Measurements from ENCODE around the gene TRDN. TPM values are rescaled to one million over a fixed set of nuclear protein-coding genes. Genes with fewer than 3 reads are reported as not detected.
"Not testable (repeated sequence)": the region's sequence is repeated elsewhere in the genome, so short reads cannot be mapped to it uniquely, and the experiment has no call there.

The TRDN gene
- total RNA-seq, 1 donor from 2014 or later, result not detected

GRCh38 chr6:123323452-123324329 lies 313.1 kb downstream of the TRDN start:
- intact Hi-C loops (cut with micrococcal nuclease), result no loop called here
- no peaks in the 10 kb centered on the region for H3K36me3 Mint-ChIP-seq (ENCODE audit: low read depth)
- H3K27me3 Mint-ChIP-seq (ENCODE audit: low read depth), result no peaks in the 10 kb centered on the region
- H3K9me3 Mint-ChIP-seq, result no peaks in the 10 kb centered on the region
- H3K4me3 Mint-ChIP-seq (ENCODE audit: low read depth), result no peak overlapping the region
- no peak for DNase-seq (ENCODE audit: low spot score)
- H3K4me1 Mint-ChIP-seq (ENCODE audit: low read depth), result no peaks in the 10 kb centered on the region
- H3K27ac Mint-ChIP-seq, result no peak overlapping the region

- Mint-ChIP-seq H3K27me3 (ENCODE audit: low read depth) (no peaks in the 10 kb centered on the region), H3K36me3 (ENCODE audit: low read depth) (no peaks in the 10 kb centered on the region), H3K4me1 (ENCODE audit: low read depth) (no peaks in the 10 kb centered on the region), H3K9me3 (no peaks in the 10 kb centered on the region), H3K4me3 (ENCODE audit: low read depth) (no peak overlapping the region), H3K27ac (no peak overlapping the region)
- intact Hi-C loops (cut with micrococcal nuclease), result no loop called here
- no peak for DNase-seq (ENCODE audit: low spot score)
These were observed 315.7 kb downstream of the TRDN start for GRCh38 chr6:123321020-123321419.

GRCh38 chr6:123316733-123317323 lies 319.9 kb downstream of the TRDN start:
- Mint-ChIP-seq H3K27ac (no peak overlapping the region), H3K4me3 (ENCODE audit: low read depth) (no peak overlapping the region), H3K36me3 (ENCODE audit: low read depth) (no peaks in the 10 kb centered on the region), H3K27me3 (ENCODE audit: low read depth) (no peaks in the 10 kb centered on the region), H3K9me3 (no peaks in the 10 kb centered on the region), H3K4me1 (ENCODE audit: low read depth) (no peaks in the 10 kb centered on the region)
- intact Hi-C loops (cut with micrococcal nuclease), result loop anchor here (2.0 kb wide), 2 partner anchors 448 to 586 kb away; no protein-coding TSS in a partner anchor
- DNase-seq (ENCODE audit: low spot score), result no peak

GRCh38 chr6:123314459-123314858 lies 322.3 kb downstream of the TRDN start:
- H3K4me3 Mint-ChIP-seq (ENCODE audit: low read depth); DNase-seq (ENCODE audit: low spot score); H3K4me1 Mint-ChIP-seq (ENCODE audit: low read depth); H3K36me3 Mint-ChIP-seq (ENCODE audit: low read depth); H3K27ac Mint-ChIP-seq; H3K9me3 Mint-ChIP-seq; H3K27me3 Mint-ChIP-seq (ENCODE audit: low read depth); intact Hi-C loops (cut with micrococcal nuclease): not testable (repeated sequence)

- Mint-ChIP-seq H3K36me3 (ENCODE audit: low read depth) (no peaks in the 10 kb centered on the region), H3K27me3 (ENCODE audit: low read depth) (no peaks in the 10 kb centered on the region), H3K27ac (no peak overlapping the region), H3K4me3 (ENCODE audit: low read depth) (no peak overlapping the region), H3K4me1 (ENCODE audit: low read depth) (no peaks in the 10 kb centered on the region), H3K9me3 (no peaks in the 10 kb centered on the region)
- intact Hi-C loops (cut with micrococcal nuclease), result no loop called here
- no peak for DNase-seq (ENCODE audit: low spot score)
These were observed 327.6 kb downstream of the TRDN start for GRCh38 chr6:123309130-123309529.

- H3K4me1 Mint-ChIP-seq (ENCODE audit: low read depth), result no peaks in the 10 kb centered on the region
- no peaks in the 10 kb centered on the region for H3K27me3 Mint-ChIP-seq (ENCODE audit: low read depth)
- no peak overlapping the region for H3K4me3 Mint-ChIP-seq (ENCODE audit: low read depth)
- intact Hi-C loops (cut with micrococcal nuclease), result no loop called here
- H3K9me3 Mint-ChIP-seq, result no peaks in the 10 kb centered on the region
- DNase-seq (ENCODE audit: low spot score), result no peak
- H3K27ac Mint-ChIP-seq, result no peak overlapping the region
- H3K36me3 Mint-ChIP-seq (ENCODE audit: low read depth), result no peaks in the 10 kb centered on the region
These were observed 330.4 kb downstream of the TRDN start for GRCh38 chr6:123306334-123306733.

- H3K4me3 Mint-ChIP-seq (ENCODE audit: low read depth), result no peak overlapping the region
- intact Hi-C loops (cut with micrococcal nuclease), result no loop called here
- no peak for DNase-seq (ENCODE audit: low spot score)
- no peaks in the 10 kb centered on the region for H3K36me3 Mint-ChIP-seq (ENCODE audit: low read depth)
- no peaks in the 10 kb centered on the region for H3K9me3 Mint-ChIP-seq
- H3K27me3 Mint-ChIP-seq (ENCODE audit: low read depth), result no peaks in the 10 kb centered on the region
- no peak overlapping the region for H3K27ac Mint-ChIP-seq
- H3K4me1 Mint-ChIP-seq (ENCODE audit: low read depth), result no peaks in the 10 kb centered on the region
These were observed 341.1 kb downstream of the TRDN start for GRCh38 chr6:123295672-123296071.

GRCh38 chr6:123295181-123295580 lies 341.6 kb downstream of the TRDN start:
- intact Hi-C loops (cut with micrococcal nuclease), result no loop called here
- H3K36me3 Mint-ChIP-seq (ENCODE audit: low read depth), result no peaks in the 10 kb centered on the region

GRCh38 chr6:123288649-123289048 lies 348.1 kb downstream of the TRDN start:
- H3K4me1 Mint-ChIP-seq (ENCODE audit: low read depth), result no peaks in the 10 kb centered on the region
- DNase-seq (ENCODE audit: low spot score), result no peak
- no peak overlapping the region for H3K4me3 Mint-ChIP-seq (ENCODE audit: low read depth)
- H3K27ac Mint-ChIP-seq, result no peak overlapping the region
- H3K36me3 Mint-ChIP-seq (ENCODE audit: low read depth), result no peaks in the 10 kb centered on the region
- no peaks in the 10 kb centered on the region for H3K27me3 Mint-ChIP-seq (ENCODE audit: low read depth)
- intact Hi-C loops (cut with micrococcal nuclease), result no loop called here
- H3K9me3 Mint-ChIP-seq, result peaks cover 4% of the 10 kb centered on the region

More at GRCh38 chr6:123295181-123295580, 341.6 kb downstream of the TRDN start:
- H3K27me3 Mint-ChIP-seq (ENCODE audit: low read depth), result no peaks in the 10 kb centered on the region
- no peaks in the 10 kb centered on the region for H3K9me3 Mint-ChIP-seq
- H3K27ac Mint-ChIP-seq, result no peak overlapping the region
- no peaks in the 10 kb centered on the region for H3K4me1 Mint-ChIP-seq (ENCODE audit: low read depth)
- DNase-seq (ENCODE audit: low spot score), result no peak
- no peak overlapping the region for H3K4me3 Mint-ChIP-seq (ENCODE audit: low read depth)

GRCh38 chr6:123276546-123276980 lies 360.2 kb downstream of the TRDN start:
- intact Hi-C loops (cut with micrococcal nuclease), result no loop called here
- H3K36me3 Mint-ChIP-seq (ENCODE audit: low read depth), result no peaks in the 10 kb centered on the region
- no peaks in the 10 kb centered on the region for H3K27me3 Mint-ChIP-seq (ENCODE audit: low read depth)
- H3K4me1 Mint-ChIP-seq (ENCODE audit: low read depth), result no peaks in the 10 kb centered on the region
- no peak overlapping the region for H3K27ac Mint-ChIP-seq
- H3K4me3 Mint-ChIP-seq (ENCODE audit: low read depth), result no peak overlapping the region
- no peak for DNase-seq (ENCODE audit: low spot score)
- no peaks in the 10 kb centered on the region for H3K9me3 Mint-ChIP-seq

- H3K4me1 Mint-ChIP-seq (ENCODE audit: low read depth), result no peaks in the 10 kb centered on the region
- intact Hi-C loops (cut with micrococcal nuclease), result no loop called here
- no peak overlapping the region for H3K4me3 Mint-ChIP-seq (ENCODE audit: low read depth)
- H3K9me3 Mint-ChIP-seq, result no peaks in the 10 kb centered on the region
- no peaks in the 10 kb centered on the region for H3K36me3 Mint-ChIP-seq (ENCODE audit: low read depth)
- H3K27me3 Mint-ChIP-seq (ENCODE audit: low read depth), result no peaks in the 10 kb centered on the region
- no peak overlapping the region for H3K27ac Mint-ChIP-seq
- no peak for DNase-seq (ENCODE audit: low spot score)
These were observed 372.8 kb downstream of the TRDN start for GRCh38 chr6:123263981-123264380.

- no peak for DNase-seq (ENCODE audit: low spot score)
- Mint-ChIP-seq H3K4me1 (ENCODE audit: low read depth) (no peaks in the 10 kb centered on the region), H3K9me3 (peaks cover 13% of the 10 kb centered on the region), H3K36me3 (ENCODE audit: low read depth) (no peaks in the 10 kb centered on the region), H3K27ac (no peak overlapping the region), H3K27me3 (ENCODE audit: low read depth) (no peaks in the 10 kb centered on the region), H3K4me3 (ENCODE audit: low read depth) (no peak overlapping the region)
- intact Hi-C loops (cut with micrococcal nuclease), result no loop called here
These were observed 396.1 kb downstream of the TRDN start for GRCh38 chr6:123240626-123241025.

- Mint-ChIP-seq H3K4me1 (ENCODE audit: low read depth) (no peaks in the 10 kb centered on the region), H3K27ac (no peak overlapping the region), H3K36me3 (ENCODE audit: low read depth) (no peaks in the 10 kb centered on the region), H3K27me3 (ENCODE audit: low read depth) (no peaks in the 10 kb centered on the region), H3K4me3 (ENCODE audit: low read depth) (no peak overlapping the region), H3K9me3 (no peaks in the 10 kb centered on the region)
- intact Hi-C loops (cut with micrococcal nuclease), result no loop called here
- no peak for DNase-seq (ENCODE audit: low spot score)
These were observed 403.4 kb downstream of the TRDN start for GRCh38 chr6:123233336-123233735.
